GM19035 (cell line): Measurements from ENCODE around the gene ATP9B.

ENCODE experiments used
- ATAC-seq: cut with Tn5 transposase; IDR thresholded peaks from one replicate; pipeline ENCODE4 v1.9.1; 2021; ENCODE audit not compliant: unreplicated experiment

ATP9B gene

DNA sequence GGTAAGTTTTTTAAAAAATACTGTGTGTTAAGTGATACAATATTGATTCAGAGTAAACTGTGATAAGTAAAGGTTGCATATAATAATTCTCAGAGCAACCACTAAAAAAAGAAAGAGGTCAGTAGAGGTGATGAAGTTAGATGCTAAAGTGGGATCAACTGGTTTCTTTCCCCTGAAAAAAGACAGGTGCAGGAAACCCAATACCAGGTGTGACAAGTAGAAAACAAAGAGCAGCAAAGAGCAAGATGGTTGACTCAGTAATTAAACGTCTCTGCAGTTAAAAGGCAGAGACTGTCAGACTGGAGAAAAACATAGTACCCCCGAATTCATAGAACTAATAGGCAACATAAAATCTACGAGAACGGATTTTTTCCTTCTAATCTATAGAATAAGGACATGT is 128.3 kb downstream of the ATP9B start:
- ATAC-seq, result no peak

DNA sequence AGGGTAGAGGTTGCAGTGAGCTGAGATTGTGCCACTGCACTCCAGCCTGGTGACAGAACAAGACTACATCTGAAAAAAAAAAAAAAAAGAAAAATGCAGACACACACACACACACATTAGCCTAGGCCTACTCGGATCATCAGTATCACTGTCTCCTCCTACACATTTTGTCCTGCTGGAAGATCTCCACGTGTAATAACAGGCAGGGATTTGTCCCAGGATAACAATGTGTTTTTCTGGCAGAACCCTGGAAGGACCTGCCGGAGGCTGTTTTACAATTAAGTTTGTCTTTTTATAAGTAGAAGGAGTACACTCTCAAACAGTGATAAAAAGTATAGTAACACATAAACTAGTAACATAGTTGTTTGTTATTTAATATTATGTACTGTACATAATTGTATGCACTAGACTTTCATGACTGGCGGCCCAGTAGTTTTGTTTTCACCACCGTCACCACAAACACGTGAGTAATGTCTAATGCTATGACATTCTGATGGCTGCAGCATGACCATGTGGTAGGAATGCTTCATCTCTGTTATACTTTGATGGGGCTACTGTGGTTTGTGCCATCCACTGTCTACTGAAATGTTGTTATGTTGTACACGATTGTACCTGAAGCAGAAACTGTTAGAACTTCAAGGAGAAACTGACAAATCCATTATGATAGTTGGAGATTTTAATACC is 130.6 kb downstream of the ATP9B start:
- no peak for ATAC-seq

DNA sequence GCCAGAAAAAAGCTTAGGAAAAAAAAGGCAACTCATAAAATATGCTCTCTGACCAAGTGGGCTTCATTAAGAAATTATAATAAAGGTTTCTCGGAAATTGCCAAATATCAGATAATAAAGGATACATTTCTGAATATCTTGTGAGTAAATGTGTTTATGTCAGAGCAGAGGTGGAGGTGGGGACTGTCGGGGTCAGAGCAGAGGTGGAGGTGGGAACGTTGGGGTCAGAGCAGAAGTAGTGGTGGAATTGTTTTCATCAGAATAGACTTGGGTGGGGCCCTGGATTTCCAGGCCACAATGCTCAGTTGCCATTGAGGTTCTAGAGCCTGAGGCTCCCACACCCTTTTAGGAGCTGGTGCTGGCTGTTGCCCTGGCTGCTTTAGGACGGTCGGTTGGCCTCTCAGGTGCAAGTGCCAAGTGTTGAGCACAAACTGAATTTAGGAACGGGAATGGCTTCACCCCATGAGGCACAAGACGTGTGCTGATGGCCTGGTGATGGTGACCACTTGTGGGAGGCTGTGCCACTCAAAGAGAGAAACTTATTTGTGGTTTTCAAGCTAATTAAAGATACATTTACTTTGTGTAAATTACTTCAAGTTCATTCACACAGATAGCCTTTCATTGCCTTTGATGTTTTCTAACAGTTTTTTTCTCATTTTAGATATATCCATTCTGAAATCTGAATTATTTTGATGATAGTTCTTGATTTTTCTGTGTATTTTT is 131.5 kb downstream of the ATP9B start:
- no peak for ATAC-seq

DNA sequence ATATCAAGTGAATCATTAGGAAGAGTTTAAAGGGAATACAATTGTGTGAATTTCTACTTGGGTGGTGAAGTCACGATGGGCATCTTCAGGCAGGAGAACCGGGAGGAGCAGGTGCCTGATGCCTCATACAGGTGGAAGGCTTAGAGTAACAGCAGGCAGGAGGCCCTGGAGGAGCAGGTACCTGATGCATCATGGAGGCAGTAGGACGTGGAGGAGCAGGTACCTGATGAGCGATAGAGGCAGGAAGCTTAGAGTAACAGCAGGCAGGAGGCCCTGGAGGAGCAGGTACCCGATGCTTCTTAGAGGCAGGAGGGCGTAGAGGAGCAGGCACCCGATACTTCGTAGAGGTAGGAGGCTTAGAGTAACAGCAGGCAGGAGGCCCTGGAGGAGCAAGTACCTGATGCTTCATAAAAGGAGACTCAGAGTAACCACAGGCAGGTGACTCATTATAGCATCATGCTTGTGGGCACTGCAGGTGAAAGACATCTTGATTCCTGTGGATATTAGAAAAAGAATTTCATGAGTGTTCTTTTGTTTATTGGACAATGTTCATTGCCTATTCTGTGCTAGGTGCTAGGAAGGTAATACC is 133.9 kb downstream of the ATP9B start:
- ATAC-seq, result no peak

DNA sequence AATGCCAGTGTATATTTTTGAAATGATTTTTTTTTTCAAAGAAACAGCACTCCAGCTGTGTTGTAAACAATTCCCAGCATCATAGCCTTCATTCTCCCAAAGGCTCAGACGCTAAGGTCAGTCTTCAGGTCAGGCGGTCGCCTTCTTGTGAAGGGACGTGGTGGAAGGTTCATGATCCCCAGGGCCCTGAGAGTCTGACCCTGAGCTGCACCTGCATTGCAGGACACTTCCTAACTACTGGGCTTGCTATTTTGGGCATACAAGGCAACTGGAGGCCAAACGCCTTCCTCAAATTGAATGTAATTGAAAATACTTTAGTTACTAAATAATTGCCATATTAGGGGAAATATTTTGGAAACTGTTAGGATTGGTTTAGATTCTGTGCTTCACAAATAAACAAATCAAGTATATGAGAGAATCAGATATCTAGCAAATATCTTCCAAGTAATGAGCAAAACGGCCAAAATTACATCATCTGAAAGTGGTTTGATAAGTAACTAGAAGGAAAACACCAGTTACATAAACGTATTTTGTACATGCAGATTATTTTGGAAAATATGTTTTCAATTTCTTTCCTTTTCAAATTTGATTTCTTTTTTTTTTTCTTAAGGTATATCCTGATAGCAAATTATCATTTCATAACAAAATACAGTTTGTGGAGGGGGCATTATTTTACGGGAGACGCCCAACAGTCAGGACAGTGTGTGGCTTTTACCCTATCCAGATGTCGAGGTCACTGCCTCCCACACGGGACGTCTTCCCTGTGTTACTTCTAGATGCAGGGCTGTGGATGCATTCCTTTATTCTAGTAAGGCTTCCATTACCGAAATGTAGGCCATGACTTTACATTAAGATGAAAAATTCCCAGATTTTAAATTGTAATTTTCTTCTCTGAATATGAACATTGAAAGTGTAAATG is 136.0 kb downstream of the ATP9B start:
- ATAC-seq, result no peak

DNA sequence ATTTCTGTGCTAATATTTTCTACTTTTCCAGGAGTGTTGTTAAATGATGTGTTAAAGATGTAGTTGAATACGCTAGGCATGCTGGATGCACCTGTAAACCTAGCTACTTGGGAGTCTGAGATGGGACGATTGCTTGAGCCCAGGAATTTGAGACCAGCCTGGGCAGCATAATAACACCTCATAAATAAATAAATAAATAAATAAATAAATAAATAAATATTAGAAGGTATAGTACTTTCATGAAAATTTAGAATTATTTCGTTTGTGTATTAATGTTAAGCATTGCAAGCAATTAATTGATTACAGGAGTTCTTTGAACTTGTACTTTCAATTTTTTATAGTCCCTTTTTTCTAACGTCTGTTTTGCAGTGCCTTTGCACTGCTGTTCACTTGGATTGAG is 137.2 kb downstream of the ATP9B start:
- ATAC-seq, result no peak

DNA sequence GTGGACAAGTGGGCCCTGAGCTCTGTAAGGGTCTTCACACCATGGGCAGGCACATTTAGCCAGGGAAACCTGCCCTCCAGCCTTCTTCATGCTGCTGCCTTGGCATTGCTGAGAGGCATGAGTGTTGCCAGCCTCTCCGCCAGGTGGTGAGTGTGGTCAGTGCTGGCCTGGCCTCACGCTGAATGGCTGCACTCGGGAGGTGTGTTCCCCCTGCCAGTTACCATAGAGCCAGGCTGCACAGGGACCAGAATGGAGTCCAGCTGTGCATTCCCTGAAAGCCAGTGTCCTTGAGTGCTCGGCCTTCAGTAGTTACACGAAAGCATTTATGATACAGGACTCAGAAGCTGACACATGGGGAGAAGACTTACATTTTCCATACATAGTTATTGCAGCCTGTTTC is 139.7 kb downstream of the ATP9B start:
- no peak for ATAC-seq

DNA sequence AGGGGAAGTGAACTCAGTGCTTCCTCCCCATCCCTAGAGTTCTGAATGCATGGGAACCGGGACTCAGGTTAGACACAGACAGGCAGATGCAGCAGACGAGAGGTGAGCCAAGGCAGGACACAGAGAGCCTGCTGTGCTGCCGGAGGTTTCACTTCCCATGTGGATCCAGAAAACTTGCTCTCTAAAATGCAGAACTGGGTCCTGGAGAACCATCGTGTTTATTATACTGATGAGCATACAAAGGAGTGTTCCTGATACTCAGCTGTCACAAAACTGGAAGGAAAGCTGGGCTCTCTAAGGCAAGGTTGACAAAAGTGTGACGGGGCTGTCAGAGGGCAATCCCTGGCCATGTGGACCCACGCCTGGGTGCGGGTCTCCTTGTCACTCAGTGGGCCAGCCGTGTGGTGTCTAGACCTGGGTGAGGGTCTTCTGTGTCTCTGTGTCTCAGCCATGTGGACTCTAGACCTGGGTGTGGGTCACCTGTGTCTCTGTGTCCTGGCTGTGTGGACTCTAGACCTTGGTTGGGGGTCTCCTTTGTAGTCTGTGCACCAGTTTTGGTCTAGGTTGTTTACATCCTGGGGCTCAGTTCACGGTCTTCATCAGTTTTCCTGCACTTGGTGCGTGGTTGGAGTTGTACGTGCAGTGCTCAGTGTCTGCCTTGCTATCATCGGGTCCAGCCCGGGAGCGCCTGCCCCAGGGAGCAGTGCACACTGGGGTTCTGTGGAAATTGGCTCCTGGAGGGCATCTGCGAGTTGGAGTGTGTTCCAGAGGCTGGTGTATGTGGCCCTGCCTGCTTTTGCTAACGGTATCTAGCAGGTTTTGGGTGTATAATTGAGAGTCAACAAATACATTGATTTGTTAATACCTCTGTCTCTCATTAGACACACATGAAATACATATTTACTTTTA is 141.1 kb downstream of the ATP9B start:
- ATAC-seq, result no peak

DNA sequence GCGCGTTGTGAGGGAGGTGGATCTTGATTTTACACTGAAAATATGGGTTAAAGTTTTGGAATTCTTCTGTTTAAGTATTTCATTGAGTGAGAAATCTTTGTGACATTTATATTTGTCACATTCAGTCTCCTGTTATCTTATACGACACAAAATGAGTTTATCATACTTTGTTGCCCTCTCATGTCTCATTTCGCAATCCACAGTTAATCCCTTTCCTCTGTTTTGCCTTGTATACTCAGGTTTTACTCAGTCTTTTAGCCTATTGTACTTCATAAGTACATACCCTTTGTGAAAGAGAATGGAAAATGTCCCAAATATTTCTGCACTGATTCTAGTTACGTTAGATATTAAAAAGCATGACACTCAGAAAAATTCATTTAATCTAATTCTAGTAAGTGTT is 142.7 kb downstream of the ATP9B start:
- no peak for ATAC-seq

- no peak for ATAC-seq
These were observed 144.9 kb downstream of the ATP9B start for GRCh38 chr18:79214056-79214455.

GRCh38 chr18:79216176-79216575 is 147.0 kb downstream of the ATP9B start:
- ATAC-seq, result no peak

DNA sequence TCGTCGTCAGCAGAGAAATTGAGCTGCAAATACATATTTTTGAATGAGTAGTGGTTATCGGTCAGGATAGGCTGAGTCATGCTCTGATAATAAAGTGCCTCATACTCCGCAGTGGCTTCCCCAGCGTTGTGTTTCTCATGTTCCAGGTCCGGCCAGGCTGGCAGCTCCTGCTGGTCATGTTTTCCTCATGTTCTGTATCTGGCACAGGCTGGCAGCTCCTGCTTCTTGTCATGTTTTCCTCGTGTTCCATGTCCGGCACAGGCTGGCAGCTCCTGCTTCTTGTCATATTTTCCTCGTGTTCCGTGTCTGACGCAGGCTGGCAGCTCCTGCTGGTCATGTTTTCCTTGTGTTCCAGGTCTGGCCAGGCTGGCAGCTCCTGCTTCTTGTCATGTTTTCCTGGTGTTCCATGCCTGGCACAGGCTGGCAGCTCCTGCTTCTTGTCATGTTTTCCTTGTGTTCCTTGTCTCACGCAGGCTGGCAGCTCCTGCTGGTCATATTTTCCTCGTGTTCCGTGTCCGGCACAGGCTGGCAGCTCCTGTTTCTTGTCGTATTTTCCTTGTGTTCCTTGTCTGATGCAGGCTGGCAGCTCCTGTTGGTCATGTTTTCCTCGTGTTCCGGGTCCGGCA is 148.9 kb downstream of the ATP9B start:
- no peak for ATAC-seq

DNA sequence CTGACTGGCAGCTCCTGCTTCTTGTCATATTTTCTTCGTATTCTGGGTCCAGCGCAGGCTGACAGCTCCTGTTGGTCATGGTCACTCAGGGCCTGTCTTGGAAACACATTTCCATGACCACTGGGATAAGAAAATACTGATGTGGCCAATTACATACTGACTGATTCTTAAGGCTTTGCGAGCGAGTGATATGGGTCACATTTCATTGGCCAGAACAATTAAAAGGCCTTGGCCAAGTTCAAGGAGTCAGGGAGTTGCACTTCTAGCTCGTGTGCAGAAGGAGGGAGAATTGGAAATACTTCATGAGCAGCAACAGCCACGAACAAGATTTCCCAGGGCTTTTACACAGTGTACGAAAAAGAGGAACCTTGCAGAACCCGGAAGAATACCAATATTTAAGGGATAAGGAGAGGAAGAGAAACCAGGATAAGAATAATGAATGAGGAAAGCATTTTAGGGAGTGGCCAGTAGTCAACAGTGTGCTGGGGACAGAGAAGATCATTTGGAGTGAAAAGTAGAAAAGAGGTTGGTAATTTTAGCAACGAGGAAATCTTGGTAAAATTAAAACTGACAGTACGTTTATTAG is 149.5 kb downstream of the ATP9B start:
- no peak for ATAC-seq

DNA sequence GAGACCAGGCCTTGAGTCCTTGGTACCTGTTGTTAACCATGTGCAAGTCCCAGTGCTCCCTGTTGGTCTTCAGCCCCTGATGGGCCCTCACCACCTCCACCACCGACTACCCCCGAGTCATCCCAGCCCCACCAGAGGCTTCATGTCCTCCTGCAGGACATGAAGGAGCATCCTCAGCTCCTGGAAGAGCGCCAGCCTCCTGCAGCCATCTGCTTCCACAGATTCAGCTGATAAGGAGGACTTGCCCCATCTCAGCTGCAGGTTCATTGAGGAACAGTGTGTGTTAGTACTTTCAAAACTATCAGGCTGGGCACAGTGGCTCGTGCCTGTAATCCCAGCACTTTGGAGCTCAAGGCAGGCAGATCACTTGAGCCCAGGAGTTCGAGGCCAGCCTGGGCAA is 151.9 kb downstream of the ATP9B start:
- no peak for ATAC-seq

- ATAC-seq, result no peak
These were observed 153.6 kb downstream of the ATP9B start for GRCh38 chr18:79222790-79223189.

DNA sequence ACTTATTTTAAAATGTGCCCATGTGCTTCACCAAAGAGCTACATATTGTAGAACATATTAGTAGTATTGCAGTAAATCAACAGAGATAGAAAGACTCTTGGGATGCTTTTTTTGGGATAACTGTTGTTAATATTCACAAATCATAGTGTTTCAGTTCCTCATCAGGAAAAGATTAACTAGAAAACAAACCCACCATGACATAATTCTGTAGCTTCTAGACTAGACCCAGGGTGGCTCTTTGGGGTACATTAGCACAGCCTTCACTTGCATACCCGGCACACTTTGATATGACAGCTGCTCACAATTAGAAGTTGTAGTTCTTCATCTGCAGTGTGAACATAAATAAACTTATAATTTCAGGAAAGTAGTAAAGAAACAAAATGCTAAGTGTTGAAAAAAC is 154.2 kb downstream of the ATP9B start:
- ATAC-seq, result no peak

DNA sequence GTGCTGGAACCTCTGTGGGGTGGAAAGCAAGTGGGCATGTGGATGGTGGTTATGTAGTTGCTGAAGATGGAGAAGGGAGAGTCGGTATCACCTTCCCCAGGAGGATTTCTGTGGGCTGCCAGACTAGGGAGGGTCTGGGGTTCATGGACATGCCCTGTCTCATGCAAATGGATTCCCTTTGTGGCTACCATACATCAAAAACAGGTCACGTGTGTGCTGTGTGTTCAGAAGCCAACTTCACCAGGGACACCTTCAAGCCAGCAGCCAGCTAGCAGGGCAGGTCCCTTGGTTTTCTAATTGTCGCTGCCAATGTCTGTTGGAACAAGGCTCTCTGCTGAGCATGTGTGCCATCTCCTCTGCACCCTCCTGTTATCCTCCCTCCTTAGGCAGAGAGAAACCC is 155.2 kb downstream of the ATP9B start:
- ATAC-seq, result no peak

DNA sequence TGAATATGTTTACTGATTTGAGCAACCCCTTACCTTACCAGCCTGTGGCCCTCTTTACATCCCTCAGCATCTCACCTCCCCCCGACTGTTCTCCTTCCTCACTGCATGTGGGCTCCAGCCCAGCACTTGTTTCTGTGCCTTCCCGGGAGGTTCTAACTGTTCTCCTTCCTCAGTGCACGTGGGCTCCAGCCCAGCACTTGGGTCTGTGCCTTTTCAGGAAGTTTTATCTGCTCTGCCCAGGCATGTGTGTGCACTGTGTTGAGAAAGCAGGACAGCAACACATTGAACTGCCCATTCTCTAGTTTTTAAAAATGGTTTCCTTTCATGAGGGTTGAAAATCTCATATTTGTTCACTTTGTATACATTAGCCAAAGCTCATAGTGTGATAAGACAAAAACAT is 158.4 kb downstream of the ATP9B start:
- ATAC-seq, result no peak

DNA sequence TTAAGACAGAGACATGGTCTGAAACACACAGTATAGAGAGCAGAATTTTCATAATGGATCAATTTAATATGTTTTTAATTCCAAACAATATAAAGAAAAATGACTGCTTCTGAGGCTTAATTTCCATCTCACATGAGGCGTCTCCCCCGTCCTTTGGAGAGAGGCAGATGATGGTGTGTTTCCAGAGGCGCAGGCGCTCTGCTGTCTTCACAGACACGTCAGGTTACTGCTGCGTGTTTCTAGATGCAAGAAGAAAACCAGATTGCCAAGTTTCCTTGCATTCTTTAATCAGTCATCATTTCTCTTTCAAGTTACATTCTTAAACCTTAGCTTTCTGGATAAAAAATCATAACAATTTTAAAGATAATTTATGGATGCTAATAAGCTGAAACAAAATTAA is 160.2 kb downstream of the ATP9B start:
- ATAC-seq, result no peak

GRCh38 chr18:79234438-79234837 is 165.2 kb downstream of the ATP9B start:
- no peak for ATAC-seq
